ENCODE results near the gene PCDH15. TPM values are rescaled to one million over a fixed set of nuclear protein-coding genes. Genes with fewer than 3 reads are reported as not detected.

Gene PCDH15
- total RNA-seq, 1 donor from 2014 or later = not detected

DNA sequence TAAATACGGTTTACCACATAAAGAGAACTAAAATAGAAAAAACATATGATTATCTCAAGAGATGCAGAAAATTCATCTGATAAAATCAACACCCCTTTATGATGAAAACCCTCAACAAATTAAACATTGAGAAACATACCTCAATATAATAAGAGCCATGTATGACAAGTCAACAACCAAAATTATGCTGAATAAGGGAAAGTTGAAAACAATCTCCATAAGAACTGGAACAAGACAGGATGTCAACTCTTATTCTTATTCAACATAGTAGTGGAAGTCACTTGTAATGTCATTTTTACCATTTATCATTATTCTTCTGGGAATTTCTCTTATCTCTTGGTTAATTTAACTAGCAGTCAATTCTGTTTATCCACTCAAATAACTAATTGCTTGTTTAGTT lies 79.0 kb downstream of the PCDH15 start:
- Mint-ChIP-seq H3K36me3 (ENCODE audit: low read depth) (peaks cover 2% of the 10 kb centered on the region), H3K27ac (ENCODE audit: unreplicated experiment) (no peak overlapping the region), H3K27me3 (ENCODE audit: low read depth) (no peaks in the 10 kb centered on the region), H3K9me3 (ENCODE audit: low read depth) (peaks cover 22% of the 10 kb centered on the region), H3K4me1 (ENCODE audit: low read depth) (no peaks in the 10 kb centered on the region), H3K4me3 (ENCODE audit: unreplicated experiment) (no peak overlapping the region)
- DNase-seq (ENCODE audit: low spot score) = no peak
- TF ChIP-seq, protein P1, sequence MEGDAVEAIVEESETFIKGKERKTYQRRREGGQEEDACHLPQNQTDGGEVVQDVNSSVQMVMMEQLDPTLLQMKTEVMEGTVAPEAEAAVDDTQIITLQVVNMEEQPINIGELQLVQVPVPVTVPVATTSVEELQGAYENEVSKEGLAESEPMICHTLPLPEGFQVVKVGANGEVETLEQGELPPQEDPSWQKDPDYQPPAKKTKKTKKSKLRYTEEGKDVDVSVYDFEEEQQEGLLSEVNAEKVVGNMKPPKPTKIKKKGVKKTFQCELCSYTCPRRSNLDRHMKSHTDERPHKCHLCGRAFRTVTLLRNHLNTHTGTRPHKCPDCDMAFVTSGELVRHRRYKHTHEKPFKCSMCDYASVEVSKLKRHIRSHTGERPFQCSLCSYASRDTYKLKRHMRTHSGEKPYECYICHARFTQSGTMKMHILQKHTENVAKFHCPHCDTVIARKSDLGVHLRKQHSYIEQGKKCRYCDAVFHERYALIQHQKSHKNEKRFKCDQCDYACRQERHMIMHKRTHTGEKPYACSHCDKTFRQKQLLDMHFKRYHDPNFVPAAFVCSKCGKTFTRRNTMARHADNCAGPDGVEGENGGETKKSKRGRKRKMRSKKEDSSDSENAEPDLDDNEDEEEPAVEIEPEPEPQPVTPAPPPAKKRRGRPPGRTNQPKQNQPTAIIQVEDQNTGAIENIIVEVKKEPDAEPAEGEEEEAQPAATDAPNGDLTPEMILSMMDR (IDR thresholded peaks at IDR 0.05) = no peak

DNA sequence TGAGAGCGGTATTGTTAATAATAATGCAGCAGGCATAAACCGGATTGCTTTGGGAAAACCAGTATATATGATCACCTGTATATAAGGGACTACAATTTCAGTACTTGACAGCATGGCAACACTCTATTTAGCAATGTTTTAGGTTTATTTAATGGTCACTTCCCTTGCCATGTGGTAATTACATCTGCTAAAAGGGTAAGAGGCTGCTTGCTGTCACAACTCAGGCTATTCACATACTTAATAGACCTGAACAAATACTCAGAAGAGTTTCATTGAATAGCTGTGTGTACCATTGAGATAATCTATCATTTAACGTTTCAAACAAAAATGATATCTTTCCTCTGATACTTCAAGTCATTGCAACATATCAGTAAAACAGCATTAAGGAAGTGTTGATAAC lies 90.1 kb downstream of the PCDH15 start:
- no peak overlapping the region for H3K27ac Mint-ChIP-seq (ENCODE audit: unreplicated experiment)
- H3K27me3 Mint-ChIP-seq (ENCODE audit: low read depth) = no peaks in the 10 kb centered on the region

DNA sequence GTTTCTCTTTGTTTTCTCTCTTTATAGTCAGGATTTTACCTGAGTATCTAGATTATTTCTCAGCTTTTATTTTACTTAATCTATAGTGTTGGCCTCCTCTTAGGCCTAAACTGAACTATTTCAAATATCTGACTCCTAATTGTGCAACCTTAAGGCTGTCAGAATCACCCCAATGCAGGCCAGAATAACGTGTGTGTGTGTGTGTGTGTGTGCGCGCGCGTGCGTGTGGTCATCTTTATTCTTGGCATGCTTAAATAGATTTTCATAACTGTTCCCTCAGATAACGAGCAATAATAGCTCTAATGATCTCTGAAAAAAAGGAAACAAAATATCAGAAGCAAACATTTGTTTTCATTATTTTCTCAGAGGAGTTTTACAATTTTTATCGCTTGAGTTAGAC lies 92.4 kb downstream of the PCDH15 start:
- H3K27ac Mint-ChIP-seq (ENCODE audit: unreplicated experiment) = no peak overlapping the region
- no peaks in the 10 kb centered on the region for H3K36me3 Mint-ChIP-seq (ENCODE audit: low read depth)
- H3K4me3 Mint-ChIP-seq (ENCODE audit: unreplicated experiment) = no peak overlapping the region
- no peaks in the 10 kb centered on the region for H3K27me3 Mint-ChIP-seq (ENCODE audit: low read depth)
- no peaks in the 10 kb centered on the region for H3K4me1 Mint-ChIP-seq (ENCODE audit: low read depth)
- TF ChIP-seq, protein P1 (IDR thresholded peaks at IDR 0.05) = no peak
- DNase-seq (ENCODE audit: low spot score) = no peak
- H3K9me3 Mint-ChIP-seq (ENCODE audit: low read depth) = peaks cover 6% of the 10 kb centered on the region

More for the DNA sequence above, 90.1 kb downstream of the PCDH15 start:
- H3K4me1 Mint-ChIP-seq (ENCODE audit: low read depth) = no peaks in the 10 kb centered on the region
- TF ChIP-seq, protein P1 (IDR thresholded peaks at IDR 0.05) = no peak
- no peaks in the 10 kb centered on the region for H3K9me3 Mint-ChIP-seq (ENCODE audit: low read depth)
- DNase-seq (ENCODE audit: low spot score) = no peak
- H3K4me3 Mint-ChIP-seq (ENCODE audit: unreplicated experiment) = no peak overlapping the region
- no peaks in the 10 kb centered on the region for H3K36me3 Mint-ChIP-seq (ENCODE audit: low read depth)

DNA sequence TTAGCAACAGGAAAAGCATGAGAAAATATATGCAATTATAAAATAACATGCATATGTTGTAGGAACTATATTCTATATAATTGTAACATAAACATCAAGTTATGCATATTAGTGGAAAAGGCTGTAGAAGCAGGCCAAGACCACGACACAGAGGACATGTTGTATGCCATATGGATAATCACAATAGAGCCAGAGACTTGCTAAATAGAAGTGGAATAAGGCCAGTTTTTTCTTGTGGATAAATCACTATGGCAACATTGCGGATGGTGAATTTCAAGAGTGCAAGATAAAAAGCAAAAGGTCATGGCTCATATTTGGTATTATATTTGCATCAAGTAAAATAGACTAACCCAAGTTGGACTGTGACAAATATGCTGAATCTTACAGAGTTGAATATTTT lies 93.0 kb downstream of the PCDH15 start:
- Mint-ChIP-seq H3K4me1 (ENCODE audit: low read depth) (no peaks in the 10 kb centered on the region), H3K9me3 (ENCODE audit: low read depth) (peaks cover 11% of the 10 kb centered on the region), H3K36me3 (ENCODE audit: low read depth) (no peaks in the 10 kb centered on the region), H3K27ac (ENCODE audit: unreplicated experiment) (no peak overlapping the region), H3K27me3 (ENCODE audit: low read depth) (no peaks in the 10 kb centered on the region), H3K4me3 (ENCODE audit: unreplicated experiment) (no peak overlapping the region)
- TF ChIP-seq, protein P1 (IDR thresholded peaks at IDR 0.05) = no peak
- no peak for DNase-seq (ENCODE audit: low spot score)

DNA sequence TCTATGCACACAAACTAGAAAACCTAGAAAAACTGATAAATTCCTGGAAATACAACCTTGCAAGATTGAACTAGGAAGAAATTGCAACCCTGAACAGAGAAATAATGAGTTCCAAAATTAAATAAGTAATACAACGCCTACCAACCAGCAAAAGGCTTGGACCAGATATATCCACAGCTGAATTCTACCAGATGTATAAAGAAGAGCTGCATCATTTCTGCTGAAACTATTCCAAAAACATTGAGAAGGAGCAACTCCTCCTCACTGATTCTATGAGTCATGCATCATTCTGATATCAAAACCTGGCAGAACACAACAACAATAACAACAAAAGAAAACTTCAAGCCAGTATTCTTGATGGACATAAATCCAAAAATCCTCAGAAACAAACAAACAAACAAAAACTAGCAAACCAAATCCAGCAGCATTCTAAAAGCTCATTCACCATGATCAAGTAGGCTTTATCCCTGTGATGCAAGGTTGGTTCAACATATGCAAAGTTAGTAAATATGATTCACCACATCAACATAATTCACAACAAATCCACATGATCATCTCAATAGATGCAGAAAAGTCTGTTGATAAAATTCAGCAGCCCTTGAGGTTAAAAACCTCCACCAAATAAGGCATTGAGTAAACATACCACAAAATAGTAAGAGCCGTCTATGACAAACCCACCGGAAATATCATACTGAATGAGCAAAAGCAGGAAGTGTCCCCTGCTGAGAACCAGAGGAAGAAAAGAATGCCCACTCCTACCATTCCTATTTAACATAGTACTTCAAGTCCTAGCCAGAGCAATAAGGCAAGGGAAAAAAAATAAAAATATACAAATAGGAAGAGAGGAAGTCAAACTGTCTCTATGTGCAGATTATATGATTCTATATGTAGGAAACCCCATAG lies 98.2 kb downstream of the PCDH15 start:
- Mint-ChIP-seq H3K27ac (ENCODE audit: unreplicated experiment) (no peak overlapping the region), H3K4me1 (ENCODE audit: low read depth) (no peaks in the 10 kb centered on the region), H3K9me3 (ENCODE audit: low read depth) (peaks cover 25% of the 10 kb centered on the region), H3K36me3 (ENCODE audit: low read depth) (no peaks in the 10 kb centered on the region), H3K4me3 (ENCODE audit: unreplicated experiment) (no peak overlapping the region), H3K27me3 (ENCODE audit: low read depth) (no peaks in the 10 kb centered on the region)
- no peak for DNase-seq (ENCODE audit: low spot score)
- TF ChIP-seq, protein P1 (IDR thresholded peaks at IDR 0.05) = no peak
